ENCODE data around the gene INPP4A.

INPP4A gene

DNA sequence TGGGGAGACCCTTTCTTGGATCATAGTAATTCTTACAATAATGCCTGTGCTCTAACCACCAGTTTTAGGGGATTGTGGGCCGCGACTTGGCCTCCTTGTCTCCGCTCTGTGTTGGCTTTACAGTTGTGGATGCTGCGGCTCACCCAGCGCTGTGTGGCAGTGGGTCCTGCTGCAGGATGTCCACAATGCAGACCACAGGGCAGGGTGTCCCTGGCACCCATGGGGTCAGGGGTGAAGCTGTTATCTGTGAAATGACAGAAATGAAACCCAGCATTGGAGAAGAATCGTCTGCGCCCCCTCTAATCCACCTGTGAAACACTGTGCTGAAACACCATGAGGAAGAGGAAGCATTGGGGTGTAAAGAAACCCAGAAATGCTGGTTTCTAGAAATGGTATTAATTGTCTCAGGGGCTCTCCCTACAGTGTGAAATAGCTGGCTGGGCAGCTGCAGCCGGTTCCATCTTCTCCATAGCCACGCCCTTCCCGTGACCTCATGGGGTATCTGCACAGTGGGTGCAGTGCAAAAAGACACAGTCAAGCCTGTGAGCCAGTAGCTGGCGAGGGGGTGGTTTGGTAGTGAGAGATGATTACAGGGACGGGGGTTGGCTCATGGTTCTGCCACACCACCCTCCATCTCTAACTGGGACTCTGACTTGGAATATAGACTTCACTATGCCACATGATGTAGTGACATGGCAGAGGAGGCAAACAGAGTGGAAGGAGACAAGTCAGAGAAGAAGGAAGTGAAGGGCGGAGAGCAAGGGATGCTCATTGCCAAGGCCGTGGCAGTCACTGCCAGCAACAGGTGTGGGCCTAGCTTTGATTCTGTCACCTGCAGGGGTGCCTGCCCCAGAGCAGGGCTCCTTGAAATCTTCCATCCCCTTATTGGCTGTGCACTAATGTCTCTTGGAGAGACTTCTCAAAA, 16.2 kb downstream of the INPP4A start:
- no peak for TF ChIP-seq CTCF (IDR thresholded peaks at IDR 0.05; ENCODE audit: control insufficient read depth, insufficient read depth, low read depth, low read length, missing control alignments)
- no peak for DNase-seq (ENCODE audit: low read depth)
- no peak overlapping the region for H3K4me3 ChIP-seq (ENCODE audit: control insufficient read depth, low read depth, low read length)

DNA sequence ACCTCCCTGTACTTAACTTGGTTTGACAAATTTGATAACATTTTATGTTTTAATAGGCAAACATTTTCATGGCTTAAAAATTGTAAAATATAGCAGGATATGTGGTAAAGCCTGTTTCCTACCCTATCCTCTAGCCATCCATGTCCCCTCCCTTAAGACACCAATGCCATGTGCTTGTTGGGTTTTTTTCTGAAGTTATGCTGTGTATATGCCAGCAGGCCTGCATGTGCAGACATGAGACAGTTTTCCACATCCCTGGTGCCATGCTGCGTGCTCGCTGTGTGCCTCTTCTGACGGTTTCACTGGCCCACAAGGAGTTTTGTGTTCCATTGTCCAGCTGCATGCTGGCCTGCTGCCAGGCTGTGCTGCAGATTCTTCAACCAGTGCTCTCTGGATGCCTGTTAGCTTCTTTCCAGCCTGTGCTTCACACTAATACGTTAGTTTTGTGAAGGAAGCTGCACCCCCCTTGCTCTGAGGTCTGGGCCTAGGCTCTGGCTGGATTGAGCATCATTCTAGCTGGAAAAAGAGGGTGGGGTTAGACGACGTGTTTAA, 16.9 kb downstream of the INPP4A start:
- no peak for DNase-seq (ENCODE audit: low read depth)
- no peak overlapping the region for H3K4me3 ChIP-seq (ENCODE audit: control insufficient read depth, low read depth, low read length)
- TF ChIP-seq CTCF (IDR thresholded peaks at IDR 0.05; ENCODE audit: control insufficient read depth, insufficient read depth, low read depth, low read length, missing control alignments): no peak

DNA sequence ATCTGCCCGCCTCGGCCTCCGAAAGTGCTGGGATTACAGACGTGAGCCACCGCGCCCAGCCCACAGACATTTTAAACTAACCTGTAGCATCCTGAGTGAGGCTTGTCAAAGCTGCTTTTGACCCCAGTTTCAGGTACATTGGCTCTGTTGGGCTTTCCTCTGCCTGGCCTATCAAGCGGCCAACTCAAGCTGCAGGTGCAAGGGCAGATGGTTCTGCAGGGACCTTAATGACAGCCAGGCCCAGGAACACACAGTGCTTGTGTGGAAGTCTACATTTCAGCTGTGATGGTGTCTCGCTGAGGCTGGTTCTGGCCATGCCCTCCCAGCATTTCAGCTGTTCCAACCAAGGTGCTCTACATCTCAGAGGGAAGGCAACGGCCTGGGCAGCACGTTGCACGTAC, 18.4 kb downstream of the INPP4A start:
- TF ChIP-seq CTCF (IDR thresholded peaks at IDR 0.05; ENCODE audit: control insufficient read depth, insufficient read depth, low read depth, low read length, missing control alignments): no peak

DNA sequence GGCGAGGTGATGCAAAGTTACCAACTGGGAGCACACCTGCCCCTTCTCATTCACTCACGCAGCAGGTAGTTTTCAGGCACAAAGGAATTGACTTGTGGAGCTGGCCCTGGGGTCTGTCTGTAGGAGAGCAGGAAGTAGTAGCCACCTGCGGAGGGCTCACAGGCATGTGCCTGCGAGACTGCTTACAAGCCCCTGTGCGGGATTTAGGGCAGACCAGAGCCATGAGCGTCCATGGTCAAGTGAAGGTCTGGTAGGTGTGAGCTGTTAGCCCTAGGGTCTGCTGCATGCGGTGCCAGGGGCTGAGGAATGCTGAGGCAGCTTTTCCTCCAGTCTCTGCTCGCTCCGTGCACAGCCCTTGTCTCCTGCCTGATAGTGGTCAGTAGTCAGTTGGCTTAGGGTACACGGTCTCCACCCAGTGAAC, 18.9 kb downstream of the INPP4A start:
- no peak overlapping the region for H3K4me3 ChIP-seq (ENCODE audit: control insufficient read depth, low read depth, low read length)
- no peak for TF ChIP-seq CTCF (IDR thresholded peaks at IDR 0.05; ENCODE audit: control insufficient read depth, insufficient read depth, low read depth, low read length, missing control alignments)
- no peak for DNase-seq (ENCODE audit: low read depth)

More for the DNA sequence above, 18.4 kb downstream of the INPP4A start:
- no peak overlapping the region for H3K4me3 ChIP-seq (ENCODE audit: control insufficient read depth, low read depth, low read length)
- DNase-seq (ENCODE audit: low read depth): no peak

DNA sequence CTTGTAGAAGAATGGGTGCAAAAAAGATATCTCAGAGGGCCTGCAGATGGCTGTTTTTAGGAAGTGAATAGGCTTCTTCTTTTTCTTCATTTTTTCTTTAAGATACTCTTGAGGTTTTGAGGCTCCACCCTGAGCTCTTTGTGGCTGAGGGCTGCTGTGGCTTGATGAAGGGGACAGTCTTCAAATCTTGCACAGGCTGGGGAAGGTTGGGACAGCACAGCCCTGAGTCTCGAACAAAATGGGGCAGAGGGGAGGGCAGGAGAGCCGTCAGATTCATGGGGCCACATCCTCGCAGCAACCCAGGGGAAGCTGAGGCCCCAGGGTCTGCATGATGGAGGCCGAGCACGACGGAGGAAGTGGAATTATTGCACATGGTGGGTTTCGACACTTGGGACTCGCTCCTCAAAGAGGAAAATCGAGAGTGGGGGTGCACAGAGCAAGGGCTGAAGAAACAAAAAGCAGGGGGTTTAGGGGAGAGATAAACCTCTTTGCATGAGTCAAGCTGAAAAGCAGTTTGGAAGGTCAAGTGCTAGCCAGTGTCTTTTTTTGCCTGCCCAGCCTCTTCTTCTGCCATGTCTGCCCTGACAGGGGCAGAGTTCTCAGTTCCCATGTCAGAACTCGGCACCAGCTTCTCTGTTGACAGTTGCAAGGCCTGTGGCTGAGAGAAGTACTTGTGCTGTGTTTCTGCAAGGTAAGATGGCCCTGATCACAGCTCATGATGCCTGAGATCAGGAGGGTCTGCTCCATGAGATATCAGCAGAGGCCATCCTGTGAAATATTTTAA, 19.5 kb downstream of the INPP4A start:
- H3K4me3 ChIP-seq (ENCODE audit: control insufficient read depth, low read depth, low read length): no peak overlapping the region
- no peak for TF ChIP-seq CTCF (IDR thresholded peaks at IDR 0.05; ENCODE audit: control insufficient read depth, insufficient read depth, low read depth, low read length, missing control alignments)
- no peak for DNase-seq (ENCODE audit: low read depth)

- TF ChIP-seq CTCF (IDR thresholded peaks at IDR 0.05; ENCODE audit: control insufficient read depth, insufficient read depth, low read depth, low read length, missing control alignments): no peak
- H3K4me3 ChIP-seq (ENCODE audit: control insufficient read depth, low read depth, low read length): no peak overlapping the region
- no peak for DNase-seq (ENCODE audit: low read depth)
Measured at GRCh38 chr2:98464772-98465310, 20.2 kb downstream of the INPP4A start.

All from AG09309 (cell line).